ENCODE data around the gene DHRS11.

The DHRS11 gene

GRCh38 chr17:36609498-36609862 lies 17.8 kb downstream of the DHRS11 start:
- H3K9ac ChIP-seq (ENCODE audit: low read length) = no peak overlapping the region
- H3K9me3 ChIP-seq (ENCODE audit: control insufficient read depth, low read length) = no peaks in the 10 kb centered on the region
- H3K4me1 ChIP-seq (ENCODE audit: control insufficient read depth, insufficient read depth, low read length) = peaks cover 7% of the 10 kb centered on the region
- no peak overlapping the region for H3K4me3 ChIP-seq (ENCODE audit: low read length)
- H3K27me3 ChIP-seq (ENCODE audit: control insufficient read depth, insufficient read depth, low read length) = peaks cover 7% of the 10 kb centered on the region
- H3K36me3 ChIP-seq (ENCODE audit: control insufficient read depth, insufficient read depth, low read length) = no peaks in the 10 kb centered on the region

- Histone ChIP-seq H3K4me3 (ENCODE audit: low read length) (no peak overlapping the region), H3K9me3 (ENCODE audit: control insufficient read depth, low read length) (no peaks in the 10 kb centered on the region), H3K36me3 (ENCODE audit: control insufficient read depth, insufficient read depth, low read length) (no peaks in the 10 kb centered on the region), H3K4me1 (ENCODE audit: control insufficient read depth, insufficient read depth, low read length) (peaks cover 7% of the 10 kb centered on the region), H3K27me3 (ENCODE audit: control insufficient read depth, insufficient read depth, low read length) (peaks cover 7% of the 10 kb centered on the region), H3K9ac (ENCODE audit: low read length) (no peak overlapping the region)
Observed at GRCh38 chr17:36610474-36610873, 18.8 kb downstream of the DHRS11 start.

- Histone ChIP-seq H3K9ac (ENCODE audit: low read length) (no peak overlapping the region), H3K36me3 (ENCODE audit: control insufficient read depth, insufficient read depth, low read length) (no peaks in the 10 kb centered on the region), H3K9me3 (ENCODE audit: control insufficient read depth, low read length) (no peaks in the 10 kb centered on the region), H3K4me3 (ENCODE audit: low read length) (no peak overlapping the region), H3K27me3 (ENCODE audit: control insufficient read depth, insufficient read depth, low read length) (peaks cover 7% of the 10 kb centered on the region), H3K4me1 (ENCODE audit: control insufficient read depth, insufficient read depth, low read length) (peaks cover 7% of the 10 kb centered on the region)
Observed at GRCh38 chr17:36611345-36612072, 19.8 kb downstream of the DHRS11 start.

- H3K4me3 ChIP-seq (ENCODE audit: low read length) = no peak overlapping the region
- H3K9me3 ChIP-seq (ENCODE audit: control insufficient read depth, low read length) = no peaks in the 10 kb centered on the region
Observed at GRCh38 chr17:36612323-36612722, 20.6 kb downstream of the DHRS11 start.

GRCh38 chr17:36613155-36613554 lies 21.5 kb downstream of the DHRS11 start:
- Histone ChIP-seq H3K4me1 (ENCODE audit: control insufficient read depth, insufficient read depth, low read length) (peaks cover 7% of the 10 kb centered on the region), H3K4me3 (ENCODE audit: low read length) (no peak overlapping the region), H3K36me3 (ENCODE audit: control insufficient read depth, insufficient read depth, low read length) (no peaks in the 10 kb centered on the region), H3K9me3 (ENCODE audit: control insufficient read depth, low read length) (no peaks in the 10 kb centered on the region), H3K9ac (ENCODE audit: low read length) (no peak overlapping the region), H3K27me3 (ENCODE audit: control insufficient read depth, insufficient read depth, low read length) (peaks cover 7% of the 10 kb centered on the region)

More at GRCh38 chr17:36612323-36612722, 20.6 kb downstream of the DHRS11 start:
- peaks cover 7% of the 10 kb centered on the region for H3K27me3 ChIP-seq (ENCODE audit: control insufficient read depth, insufficient read depth, low read length)
- peaks cover 7% of the 10 kb centered on the region for H3K4me1 ChIP-seq (ENCODE audit: control insufficient read depth, insufficient read depth, low read length)
- no peak overlapping the region for H3K9ac ChIP-seq (ENCODE audit: low read length)
- H3K36me3 ChIP-seq (ENCODE audit: control insufficient read depth, insufficient read depth, low read length) = no peaks in the 10 kb centered on the region

GRCh38 chr17:36614081-36614480 lies 22.4 kb downstream of the DHRS11 start:
- peaks cover 3% of the 10 kb centered on the region for H3K4me1 ChIP-seq (ENCODE audit: control insufficient read depth, insufficient read depth, low read length)
- peaks cover 7% of the 10 kb centered on the region for H3K27me3 ChIP-seq (ENCODE audit: control insufficient read depth, insufficient read depth, low read length)
- H3K4me3 ChIP-seq (ENCODE audit: low read length) = no peak overlapping the region
- H3K9ac ChIP-seq (ENCODE audit: low read length) = no peak overlapping the region
- H3K36me3 ChIP-seq (ENCODE audit: control insufficient read depth, insufficient read depth, low read length) = no peaks in the 10 kb centered on the region
- no peaks in the 10 kb centered on the region for H3K9me3 ChIP-seq (ENCODE audit: control insufficient read depth, low read length)

- Histone ChIP-seq H3K9ac (ENCODE audit: low read length) (no peak overlapping the region), H3K4me3 (ENCODE audit: low read length) (no peak overlapping the region), H3K9me3 (ENCODE audit: control insufficient read depth, low read length) (no peaks in the 10 kb centered on the region), H3K36me3 (ENCODE audit: control insufficient read depth, insufficient read depth, low read length) (no peaks in the 10 kb centered on the region), H3K4me1 (ENCODE audit: control insufficient read depth, insufficient read depth, low read length) (no peaks in the 10 kb centered on the region), H3K27me3 (ENCODE audit: control insufficient read depth, insufficient read depth, low read length) (peaks cover 7% of the 10 kb centered on the region)
Observed at GRCh38 chr17:36614933-36615332, 23.3 kb downstream of the DHRS11 start.

- Histone ChIP-seq H3K4me3 (ENCODE audit: low read length) (no peak overlapping the region), H3K27me3 (ENCODE audit: control insufficient read depth, insufficient read depth, low read length) (peaks cover 7% of the 10 kb centered on the region), H3K4me1 (ENCODE audit: control insufficient read depth, insufficient read depth, low read length) (no peaks in the 10 kb centered on the region), H3K36me3 (ENCODE audit: control insufficient read depth, insufficient read depth, low read length) (no peaks in the 10 kb centered on the region), H3K9me3 (ENCODE audit: control insufficient read depth, low read length) (no peaks in the 10 kb centered on the region), H3K9ac (ENCODE audit: low read length) (no peak overlapping the region)
Observed at GRCh38 chr17:36616061-36617029, 24.7 kb downstream of the DHRS11 start.

- Histone ChIP-seq H3K27me3 (ENCODE audit: control insufficient read depth, insufficient read depth, low read length) (peaks cover under 1% of the 10 kb centered on the region), H3K9me3 (ENCODE audit: control insufficient read depth, low read length) (no peaks in the 10 kb centered on the region), H3K36me3 (ENCODE audit: control insufficient read depth, insufficient read depth, low read length) (no peaks in the 10 kb centered on the region), H3K9ac (ENCODE audit: low read length) (no peak overlapping the region), H3K4me1 (ENCODE audit: control insufficient read depth, insufficient read depth, low read length) (no peaks in the 10 kb centered on the region), H3K4me3 (ENCODE audit: low read length) (no peak overlapping the region)
Observed at GRCh38 chr17:36617773-36618172, 26.1 kb downstream of the DHRS11 start.

- Histone ChIP-seq H3K27me3 (ENCODE audit: control insufficient read depth, insufficient read depth, low read length) (no peaks in the 10 kb centered on the region), H3K9ac (ENCODE audit: low read length) (no peak overlapping the region), H3K9me3 (ENCODE audit: control insufficient read depth, low read length) (no peaks in the 10 kb centered on the region), H3K36me3 (ENCODE audit: control insufficient read depth, insufficient read depth, low read length) (no peaks in the 10 kb centered on the region), H3K4me3 (ENCODE audit: low read length) (no peak overlapping the region), H3K4me1 (ENCODE audit: control insufficient read depth, insufficient read depth, low read length) (no peaks in the 10 kb centered on the region)
Observed at GRCh38 chr17:36623281-36623680, 31.6 kb downstream of the DHRS11 start.

GRCh38 chr17:36625188-36625587 lies 33.5 kb downstream of the DHRS11 start:
- Histone ChIP-seq H3K27me3 (ENCODE audit: control insufficient read depth, insufficient read depth, low read length) (no peaks in the 10 kb centered on the region), H3K9me3 (ENCODE audit: control insufficient read depth, low read length) (no peaks in the 10 kb centered on the region), H3K36me3 (ENCODE audit: control insufficient read depth, insufficient read depth, low read length) (no peaks in the 10 kb centered on the region), H3K9ac (ENCODE audit: low read length) (no peak overlapping the region), H3K4me3 (ENCODE audit: low read length) (no peak overlapping the region), H3K4me1 (ENCODE audit: control insufficient read depth, insufficient read depth, low read length) (no peaks in the 10 kb centered on the region)

- no peaks in the 10 kb centered on the region for H3K9me3 ChIP-seq (ENCODE audit: control insufficient read depth, low read length)
- no peaks in the 10 kb centered on the region for H3K36me3 ChIP-seq (ENCODE audit: control insufficient read depth, insufficient read depth, low read length)
- H3K4me1 ChIP-seq (ENCODE audit: control insufficient read depth, insufficient read depth, low read length) = no peaks in the 10 kb centered on the region
- H3K4me3 ChIP-seq (ENCODE audit: low read length) = no peak overlapping the region
- no peak overlapping the region for H3K9ac ChIP-seq (ENCODE audit: low read length)
- peaks cover 5% of the 10 kb centered on the region for H3K27me3 ChIP-seq (ENCODE audit: control insufficient read depth, insufficient read depth, low read length)
Observed at GRCh38 chr17:36627101-36627500, 35.4 kb downstream of the DHRS11 start.

Measured in mucosa of stomach (tissue), 1 donor.